Measurements from ENCODE around the gene LHX4. TPM values are rescaled to one million over a fixed set of nuclear protein-coding genes. Genes with fewer than 3 reads are reported as not detected.

The LHX4 gene
- total RNA-seq, 4 donors from 2014 or later, result not detected

DNA sequence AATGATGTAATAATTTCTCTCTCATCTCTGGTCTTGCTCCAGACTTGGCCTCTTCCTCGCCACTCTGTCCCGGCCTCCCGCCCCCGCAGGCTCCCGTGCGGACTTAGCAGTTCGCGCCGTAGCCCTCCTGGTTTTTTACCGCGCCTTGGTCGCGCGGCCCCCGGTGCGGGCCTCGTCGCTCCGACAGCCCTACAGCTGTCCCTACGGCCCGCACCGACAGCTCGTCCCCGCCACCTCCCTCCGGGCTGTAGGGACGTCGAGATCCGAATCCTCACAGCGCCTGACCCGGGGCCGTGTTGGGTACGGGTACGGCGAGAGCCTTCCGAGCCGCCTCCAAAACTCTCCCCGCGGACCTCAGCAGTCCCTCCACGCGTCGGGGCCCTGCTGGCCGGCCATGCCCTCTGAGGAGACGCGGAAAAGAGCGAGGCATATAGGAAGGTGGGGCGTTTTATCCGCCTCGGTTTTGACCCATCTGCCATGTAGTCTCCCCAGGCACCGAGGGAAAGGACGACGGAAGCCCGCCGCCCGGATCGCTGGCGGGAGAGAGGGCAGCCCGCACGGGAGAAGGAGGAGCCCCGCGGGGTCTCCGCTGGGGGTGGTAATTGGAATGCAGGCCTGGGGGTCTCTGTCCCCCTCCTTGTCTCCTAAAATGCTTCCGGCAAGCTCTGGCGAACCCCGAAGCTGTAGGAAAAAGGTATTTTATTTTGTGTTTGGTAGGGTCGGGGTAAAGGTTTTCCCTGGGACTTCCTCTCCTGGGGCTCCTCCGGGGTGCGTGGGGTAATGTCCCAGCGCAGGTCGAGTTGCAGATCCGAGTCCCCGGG is 3.3 kb downstream of the LHX4 start:
- in situ Hi-C loops (cut with MboI; ENCODE audit: low sequenced_read_pairs in 4 of 4), result no loop called here
- Histone ChIP-seq H3K4me1 (peaks cover 23 to 41% of the 10 kb centered on the region in 2 donors), H3K36me3 (no peaks in the 10 kb centered on the region), H3K9me3 (no peaks in the 10 kb centered on the region), H3K27ac (no peak overlapping the region), H3K27me3 (peaks cover 96 to 100% (median 98%) of the 10 kb centered on the region in 3 donors), H3K4me3 (peak overlapping the region in 1 of 4 donors; percentile 20)
- DNase-seq, result no peak
- ATAC-seq, result no peak
- intact Hi-C loops (cut with DNase I; ENCODE audit: low total_unique reads), result no loop called here
- TF ChIP-seq, protein P1, sequence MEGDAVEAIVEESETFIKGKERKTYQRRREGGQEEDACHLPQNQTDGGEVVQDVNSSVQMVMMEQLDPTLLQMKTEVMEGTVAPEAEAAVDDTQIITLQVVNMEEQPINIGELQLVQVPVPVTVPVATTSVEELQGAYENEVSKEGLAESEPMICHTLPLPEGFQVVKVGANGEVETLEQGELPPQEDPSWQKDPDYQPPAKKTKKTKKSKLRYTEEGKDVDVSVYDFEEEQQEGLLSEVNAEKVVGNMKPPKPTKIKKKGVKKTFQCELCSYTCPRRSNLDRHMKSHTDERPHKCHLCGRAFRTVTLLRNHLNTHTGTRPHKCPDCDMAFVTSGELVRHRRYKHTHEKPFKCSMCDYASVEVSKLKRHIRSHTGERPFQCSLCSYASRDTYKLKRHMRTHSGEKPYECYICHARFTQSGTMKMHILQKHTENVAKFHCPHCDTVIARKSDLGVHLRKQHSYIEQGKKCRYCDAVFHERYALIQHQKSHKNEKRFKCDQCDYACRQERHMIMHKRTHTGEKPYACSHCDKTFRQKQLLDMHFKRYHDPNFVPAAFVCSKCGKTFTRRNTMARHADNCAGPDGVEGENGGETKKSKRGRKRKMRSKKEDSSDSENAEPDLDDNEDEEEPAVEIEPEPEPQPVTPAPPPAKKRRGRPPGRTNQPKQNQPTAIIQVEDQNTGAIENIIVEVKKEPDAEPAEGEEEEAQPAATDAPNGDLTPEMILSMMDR (IDR thresholded peaks at IDR 0.05 in 4 of 5, conservative IDR thresholded peaks at IDR 0.05 in 1 of 5), result no peak
- no peak for TF ChIP-seq POLR2A (IDR thresholded peaks at IDR 0.05)

DNA sequence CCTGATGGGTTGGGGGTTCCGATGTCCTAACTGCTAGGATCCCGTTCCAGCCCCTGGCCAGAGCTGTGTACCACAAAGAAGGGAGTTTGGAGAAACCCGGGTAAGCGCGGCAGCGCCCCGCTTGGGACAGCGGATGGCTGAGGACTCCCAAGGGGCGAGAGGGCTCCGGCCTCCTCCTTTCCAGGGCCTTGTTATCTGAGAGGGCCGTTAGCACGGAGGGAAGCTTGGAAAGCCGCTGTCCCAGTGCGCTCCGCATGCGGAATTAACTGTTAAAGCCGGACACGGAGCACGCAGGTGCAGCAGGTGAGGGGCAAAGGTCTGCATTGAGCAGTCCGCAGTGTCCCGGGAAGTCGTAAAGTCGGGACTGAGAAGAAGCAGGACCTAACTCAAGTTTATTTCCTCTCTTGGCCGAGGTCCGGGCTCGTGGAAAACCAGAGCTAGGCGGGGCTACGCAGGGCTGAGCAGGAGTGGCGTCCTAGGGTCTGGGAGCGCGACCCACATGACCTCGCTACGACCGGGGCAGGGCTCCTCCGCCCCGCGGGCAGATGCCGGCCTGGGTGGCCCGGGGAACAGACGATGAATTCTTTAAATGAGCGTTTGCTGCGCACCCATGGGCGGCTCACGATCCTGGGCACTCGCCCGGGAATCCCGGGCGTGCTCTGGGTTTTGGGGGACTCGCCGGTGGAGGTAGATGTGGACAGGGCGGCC is 4.5 kb downstream of the LHX4 start:
- peaks cover 23 to 41% of the 10 kb centered on the region in 2 donors for H3K4me1 ChIP-seq
- in situ Hi-C loops (cut with MboI; ENCODE audit: low sequenced_read_pairs in 4 of 4), result no loop called here
- peak overlapping the region; percentile 14 to 42 (median 28) for H3K4me3 ChIP-seq
- TF ChIP-seq POLR2A (IDR thresholded peaks at IDR 0.05), result no peak
- TF ChIP-seq, protein P1 (IDR thresholded peaks at IDR 0.05 in 4 of 5, conservative IDR thresholded peaks at IDR 0.05 in 1 of 5), result no peak
- ATAC-seq (no peak), DNase-seq (no peak)
- intact Hi-C loops (cut with DNase I; ENCODE audit: low total_unique reads), result no loop called here
- H3K9me3 ChIP-seq, result no peaks in the 10 kb centered on the region
- no peak overlapping the region for H3K27ac ChIP-seq
- H3K36me3 ChIP-seq, result no peaks in the 10 kb centered on the region
- H3K27me3 ChIP-seq, result peaks cover 96 to 100% (median 98%) of the 10 kb centered on the region in 3 donors

DNA sequence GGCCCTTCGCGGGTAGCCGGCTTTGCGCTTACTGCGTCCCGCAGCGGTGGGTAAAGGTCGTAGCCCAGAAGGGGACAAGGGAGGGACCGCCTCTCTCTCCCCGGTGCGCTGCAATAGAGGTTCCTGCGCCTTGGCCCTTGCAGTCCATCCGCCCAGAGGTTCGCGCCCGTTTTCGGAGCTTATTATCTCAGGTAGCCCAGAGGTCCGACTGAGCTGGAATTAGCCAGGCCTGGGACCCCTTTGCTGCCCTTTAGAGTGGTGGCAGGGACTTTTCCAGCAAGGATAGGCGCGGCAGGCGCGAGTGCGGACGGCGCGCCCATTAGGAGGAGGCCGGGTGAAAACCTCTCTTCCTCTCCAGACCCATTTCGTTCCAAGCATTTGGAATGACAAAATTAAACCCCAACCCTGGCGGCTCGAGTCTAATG is 5.0 kb downstream of the LHX4 start:
- H3K4me3 ChIP-seq, result peak overlapping the region in 3 of 4 donors; percentile 28 to 42 (median 29)
- in situ Hi-C loops (cut with MboI; ENCODE audit: low sequenced_read_pairs in 4 of 4), result no loop called here
- DNase-seq (no peak), ATAC-seq (no peak)
- intact Hi-C loops (cut with DNase I; ENCODE audit: low total_unique reads), result no loop called here
- no peaks in the 10 kb centered on the region for H3K9me3 ChIP-seq
- H3K36me3 ChIP-seq, result no peaks in the 10 kb centered on the region
- no peak for TF ChIP-seq POLR2A (IDR thresholded peaks at IDR 0.05)
- TF ChIP-seq, protein P1 (IDR thresholded peaks at IDR 0.05 in 4 of 5, conservative IDR thresholded peaks at IDR 0.05 in 1 of 5), result no peak
- peaks cover 99 to 100% (median 100%) of the 10 kb centered on the region in 3 donors for H3K27me3 ChIP-seq
- H3K4me1 ChIP-seq, result peaks cover 23 to 39% of the 10 kb centered on the region in 2 donors
- no peak overlapping the region for H3K27ac ChIP-seq

DNA sequence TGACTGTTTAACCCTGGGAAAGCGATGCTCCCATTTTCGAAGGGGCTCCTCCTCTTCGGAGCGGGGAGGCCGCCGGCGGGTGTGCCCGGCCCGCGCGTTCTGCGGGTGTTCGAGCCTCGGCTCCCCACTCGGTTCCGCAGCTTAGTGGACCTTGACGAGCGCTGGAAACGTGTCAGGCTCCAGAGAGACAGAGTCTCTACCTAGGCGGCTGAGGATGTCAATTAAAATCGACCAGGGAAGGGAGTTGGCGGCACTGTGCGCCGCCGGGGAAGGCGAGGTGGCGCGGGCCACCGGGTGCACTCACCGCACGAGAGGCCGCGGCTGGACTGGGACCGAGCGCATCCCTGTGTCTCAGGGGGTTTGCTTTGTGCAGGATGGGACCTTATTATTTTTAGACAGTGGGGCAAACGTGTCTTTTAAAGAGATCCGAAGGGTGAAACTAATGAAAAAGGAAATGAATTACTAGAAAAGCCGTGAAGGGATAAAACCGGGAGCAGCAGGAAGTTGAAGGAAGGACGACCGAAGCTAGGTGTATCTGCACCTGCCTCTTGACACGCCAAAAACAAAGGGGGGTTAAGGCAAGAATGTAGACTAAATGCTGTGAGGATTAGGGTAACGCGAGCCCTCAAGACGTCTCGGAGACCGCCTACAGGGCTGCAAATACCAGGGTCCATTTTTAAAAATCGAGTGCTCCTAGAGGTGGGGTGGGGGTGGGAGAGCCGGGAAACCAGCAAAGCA is 5.6 kb downstream of the LHX4 start:
- H3K36me3 ChIP-seq, result no peaks in the 10 kb centered on the region
- H3K27me3 ChIP-seq, result peaks cover 97 to 100% (median 99%) of the 10 kb centered on the region in 3 donors
- no peak for TF ChIP-seq POLR2A (IDR thresholded peaks at IDR 0.05)
- TF ChIP-seq, protein P1 (IDR thresholded peaks at IDR 0.05 in 4 of 5, conservative IDR thresholded peaks at IDR 0.05 in 1 of 5), result no peak
- ATAC-seq (no peak), DNase-seq (no peak)
- H3K4me1 ChIP-seq, result peaks cover 19 to 34% of the 10 kb centered on the region in 2 donors
- peak overlapping the region in 1 of 4 donors; percentile 42 for H3K4me3 ChIP-seq
- in situ Hi-C loops (cut with MboI; ENCODE audit: low sequenced_read_pairs in 4 of 4), result no loop called here
- no peaks in the 10 kb centered on the region for H3K9me3 ChIP-seq
- intact Hi-C loops (cut with DNase I; ENCODE audit: low total_unique reads), result no loop called here
- no peak overlapping the region for H3K27ac ChIP-seq
